Activated CD4-positive, alpha-beta T cell treated with anti-CD3 and anti-CD28 coated beads for 4 hours (primary cell): ENCODE results near the gene MYB.
"Not testable (repeated sequence)": the region's sequence is repeated elsewhere in the genome, so short reads cannot be mapped to it uniquely, and the experiment has no call there.

ENCODE experiments used
- DNase-seq, 2 donors: peaks; one replicate each; pipeline ENCODE4 v3.0.0-alpha.2; 2020

MYB gene

GRCh38 chr6:135180542-135181332 is at the start of gene MYB:
TSS of gene MYB (plus strand) at chr6:135181308. CDS start at chr6:135181514, 206 bp downstream.
- peak; percentile 64 to 68 for DNase-seq

- no peak for DNase-seq
These were observed 48.3 kb upstream of the MYB start for GRCh38 chr6:135132776-135133175.

- DNase-seq = no peak
These were observed 45.3 kb upstream of the MYB start for GRCh38 chr6:135135835-135136234.

- DNase-seq = no peak
These were observed 43.3 kb upstream of the MYB start for GRCh38 chr6:135137826-135138225.

- no peak for DNase-seq
These were observed 39.9 kb upstream of the MYB start for GRCh38 chr6:135141182-135141581.

GRCh38 chr6:135141728-135142127 is 39.4 kb upstream of the MYB start:
- DNase-seq = no peak

GRCh38 chr6:135142232-135142631 is 38.9 kb upstream of the MYB start:
- DNase-seq = not testable (repeated sequence)

- DNase-seq = no peak
These were observed 36.4 kb upstream of the MYB start for GRCh38 chr6:135144673-135145062.

- peak; percentile 4 to 31 for DNase-seq
These were observed 35.9 kb upstream of the MYB start for GRCh38 chr6:135145063-135145800.

GRCh38 chr6:135146162-135146934 is 34.8 kb upstream of the MYB start:
- no peak for DNase-seq

GRCh38 chr6:135147637-135148592 is 33.2 kb upstream of the MYB start:
- DNase-seq = no peak

GRCh38 chr6:135148889-135149288 is 32.2 kb upstream of the MYB start:
- DNase-seq = no peak

- DNase-seq = no peak
These were observed 31.7 kb upstream of the MYB start for GRCh38 chr6:135149376-135149775.

- not testable (repeated sequence) for DNase-seq
These were observed 30.6 kb upstream of the MYB start for GRCh38 chr6:135150481-135150880.

- not testable (repeated sequence) for DNase-seq
These were observed 27.0 kb upstream of the MYB start for GRCh38 chr6:135154125-135154524.

- no peak for DNase-seq
These were observed 22.7 kb upstream of the MYB start for GRCh38 chr6:135158397-135158796.

- DNase-seq = no peak
These were observed 21.6 kb upstream of the MYB start for GRCh38 chr6:135159531-135159930.

GRCh38 chr6:135161411-135162395 is 19.4 kb upstream of the MYB start:
- no peak for DNase-seq

GRCh38 chr6:135162678-135163439 is 18.2 kb upstream of the MYB start:
- DNase-seq = peak in 1 of 2 donors; percentile 35

GRCh38 chr6:135163440-135163738 is 17.7 kb upstream of the MYB start:
- DNase-seq = peak; percentile 42 to 45
